Activated CD8-positive, alpha-beta memory T cell treated with anti-CD3 and anti-CD28 coated beads, Interleukin-2, amount 50 U/mL, for 4 hours (primary cell): ENCODE data around the gene IL22RA2.

Experiments
- DNase-seq: peaks from one replicate; pipeline ENCODE4 v3.0.0-alpha.2; 2020

Gene IL22RA2

DNA sequence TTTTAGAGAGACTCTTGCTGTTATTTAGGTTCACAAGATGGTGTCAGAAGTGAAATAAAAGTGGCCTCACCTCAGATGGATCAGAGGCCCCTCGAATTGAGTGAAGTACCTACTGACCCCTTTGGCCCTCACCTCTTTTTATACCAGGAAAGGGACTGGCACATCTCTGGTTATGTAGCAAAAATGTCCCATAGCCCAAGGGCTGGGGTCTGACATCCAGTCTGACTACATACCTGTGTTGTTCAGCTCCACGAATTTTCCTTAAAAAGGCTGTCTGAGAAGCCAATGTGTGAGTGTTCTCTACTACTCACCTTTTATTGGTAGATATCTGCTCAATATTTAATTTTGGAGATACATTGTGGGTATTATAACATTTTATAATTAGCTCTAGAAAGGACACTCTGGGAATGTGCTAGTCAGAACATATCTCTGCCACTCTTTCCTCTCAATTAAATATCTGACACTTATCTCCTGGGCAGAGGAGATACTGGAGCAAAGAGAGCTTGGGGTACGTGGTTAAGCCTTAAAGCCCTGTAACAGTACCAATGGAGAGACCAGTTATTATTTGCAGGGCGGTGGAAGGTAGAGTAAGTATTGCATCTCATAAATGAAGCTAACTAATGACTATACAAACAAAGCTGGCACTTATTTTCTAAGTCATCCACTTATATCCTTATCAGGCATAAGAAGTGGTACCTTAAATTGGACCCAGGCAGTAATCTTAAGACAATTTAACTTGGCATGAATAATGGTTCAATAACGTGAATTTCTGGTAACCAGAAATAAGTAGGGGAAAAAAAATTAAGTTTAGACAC, 20.0 kb upstream of the IL22RA2 start:
- no peak for DNase-seq

DNA sequence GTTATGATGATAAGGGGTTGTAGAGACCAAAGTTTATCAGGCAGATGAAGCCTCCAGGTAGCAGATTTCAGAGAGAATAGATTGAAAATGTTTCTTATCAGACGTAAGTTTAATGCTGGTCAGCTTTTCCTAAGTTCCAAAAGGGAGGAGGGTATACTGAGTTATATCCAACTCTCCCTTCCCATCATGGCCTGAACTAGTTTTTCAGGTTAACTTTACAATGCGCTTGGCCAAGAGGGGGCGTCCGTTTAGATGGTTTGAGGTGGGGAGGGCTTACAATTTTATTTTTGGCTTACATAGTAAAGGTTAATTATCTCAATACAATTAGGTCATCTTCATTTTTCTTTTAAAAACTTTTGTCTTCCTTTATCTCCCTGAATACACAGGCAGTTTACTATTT, 19.4 kb upstream of the IL22RA2 start:
- no peak for DNase-seq

DNA sequence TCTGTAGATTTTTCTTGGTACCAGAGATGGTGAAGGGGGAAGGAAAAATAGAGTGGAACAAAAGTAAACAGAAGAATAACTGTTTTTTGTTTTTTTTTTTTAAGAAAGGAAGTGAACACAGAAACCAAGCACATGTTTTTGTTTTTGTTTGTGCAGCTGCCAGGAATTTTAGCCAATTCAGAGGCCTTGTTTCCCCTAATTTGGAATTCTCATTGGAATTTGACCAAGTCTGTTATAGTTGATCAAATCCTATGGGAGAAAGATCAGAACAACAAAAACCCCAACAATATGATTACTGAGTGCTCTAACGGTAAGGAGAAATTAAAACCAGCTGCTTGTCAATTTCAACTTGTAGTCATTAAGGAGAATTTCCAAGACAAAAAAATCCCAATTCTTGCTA, 18.2 kb upstream of the IL22RA2 start:
- no peak for DNase-seq

DNA sequence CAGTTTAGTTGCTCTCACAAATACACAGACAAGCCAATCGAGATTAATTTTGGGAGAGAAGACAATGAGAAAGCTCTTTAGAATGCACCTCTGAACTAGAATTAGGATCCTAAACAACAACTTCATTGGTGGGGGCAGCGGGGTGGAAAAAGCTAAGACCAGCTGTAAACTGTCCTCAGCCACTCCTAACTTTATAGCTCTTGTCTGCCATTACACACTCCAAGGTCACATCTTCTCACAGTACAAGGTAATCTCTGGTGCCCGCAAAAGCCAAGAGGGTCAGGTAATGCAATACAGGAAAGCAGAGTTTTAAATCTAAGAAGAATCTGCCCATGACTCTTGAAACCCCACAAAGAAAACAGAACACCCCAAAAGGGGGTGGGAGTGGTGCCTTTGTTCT, 17.8 kb upstream of the IL22RA2 start:
- no peak for DNase-seq

DNA sequence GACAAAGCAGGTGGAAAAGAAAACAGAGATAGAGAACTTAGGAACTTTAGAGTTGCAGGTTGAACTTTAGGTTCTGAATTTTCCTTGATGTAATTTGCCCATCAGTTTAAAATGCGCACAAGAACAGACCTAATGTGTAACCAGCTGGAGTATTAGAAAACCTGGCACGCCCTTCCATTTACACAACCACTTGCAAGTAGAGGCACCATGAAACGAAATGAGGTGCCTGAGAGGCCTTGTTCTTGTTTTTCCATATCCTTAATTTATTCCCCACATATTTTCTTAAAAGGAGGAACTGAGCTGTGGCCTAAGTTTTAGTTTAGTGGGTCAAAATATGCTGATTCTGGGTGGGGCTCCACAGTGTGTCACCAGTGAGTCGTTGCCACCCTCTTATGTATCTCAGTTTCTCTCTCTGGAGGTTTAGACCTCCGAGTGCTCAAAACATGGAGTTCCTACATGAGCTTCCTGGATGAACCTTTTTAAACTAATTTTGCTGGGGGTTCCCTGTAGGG, 17.2 kb upstream of the IL22RA2 start:
- no peak for DNase-seq

DNA sequence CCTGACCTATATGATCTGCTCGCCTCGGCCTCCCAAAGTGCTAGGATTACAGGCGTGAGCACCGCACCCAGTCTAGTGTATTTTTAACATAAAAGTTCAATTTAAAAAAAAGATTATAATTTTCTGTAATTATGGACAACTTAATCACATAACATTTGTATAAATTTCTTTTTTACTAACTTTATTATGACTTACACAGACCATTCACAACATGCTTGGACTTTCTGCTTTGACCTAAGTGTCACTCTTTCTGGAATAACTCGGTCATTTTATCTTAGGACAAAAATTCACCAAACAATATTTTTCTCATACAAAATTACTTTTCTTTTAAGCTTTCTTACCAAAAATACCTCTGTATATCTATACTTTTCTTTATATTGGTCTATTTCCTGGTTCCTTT, 15.4 kb upstream of the IL22RA2 start:
- DNase-seq, result no peak

DNA sequence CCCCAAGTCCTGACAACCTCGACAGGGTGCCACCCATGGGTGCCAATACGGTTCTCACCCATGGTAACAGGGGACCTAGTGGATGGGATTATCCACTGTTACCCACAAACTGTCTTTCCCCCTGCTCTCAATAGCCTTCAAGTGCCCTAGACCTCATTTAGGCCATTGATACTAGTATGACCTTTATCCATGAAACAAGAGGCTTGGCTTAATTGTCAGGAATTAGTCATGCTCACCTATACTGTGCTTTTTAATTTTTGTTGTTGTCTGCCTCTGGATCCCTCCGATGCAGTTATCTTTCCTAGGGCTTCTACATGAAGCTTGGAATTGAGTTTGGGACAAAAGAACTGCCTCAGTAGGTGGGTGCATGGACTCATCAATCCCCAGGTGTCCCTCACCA, 11.8 kb upstream of the IL22RA2 start:
- DNase-seq, result no peak

DNA sequence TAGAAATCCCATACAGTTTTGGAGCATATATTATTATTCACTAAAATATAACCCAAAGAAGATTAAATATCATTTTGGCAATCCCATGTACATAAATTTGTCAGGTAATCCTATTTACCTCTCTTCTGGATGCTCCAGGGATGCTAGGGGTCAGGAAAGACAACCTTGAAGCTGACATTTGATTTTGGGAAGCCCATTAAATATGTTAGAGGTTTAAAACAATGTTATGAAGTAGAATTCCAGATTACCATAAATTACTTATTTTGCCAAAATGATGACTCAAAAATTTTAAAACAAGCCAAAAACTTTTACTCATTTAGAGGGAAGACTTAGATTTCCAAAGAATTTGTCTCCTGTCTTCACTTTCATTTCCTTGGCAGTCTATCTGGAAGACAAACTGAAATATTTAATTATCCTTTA, 9.2 kb upstream of the IL22RA2 start:
- no peak for DNase-seq

DNA sequence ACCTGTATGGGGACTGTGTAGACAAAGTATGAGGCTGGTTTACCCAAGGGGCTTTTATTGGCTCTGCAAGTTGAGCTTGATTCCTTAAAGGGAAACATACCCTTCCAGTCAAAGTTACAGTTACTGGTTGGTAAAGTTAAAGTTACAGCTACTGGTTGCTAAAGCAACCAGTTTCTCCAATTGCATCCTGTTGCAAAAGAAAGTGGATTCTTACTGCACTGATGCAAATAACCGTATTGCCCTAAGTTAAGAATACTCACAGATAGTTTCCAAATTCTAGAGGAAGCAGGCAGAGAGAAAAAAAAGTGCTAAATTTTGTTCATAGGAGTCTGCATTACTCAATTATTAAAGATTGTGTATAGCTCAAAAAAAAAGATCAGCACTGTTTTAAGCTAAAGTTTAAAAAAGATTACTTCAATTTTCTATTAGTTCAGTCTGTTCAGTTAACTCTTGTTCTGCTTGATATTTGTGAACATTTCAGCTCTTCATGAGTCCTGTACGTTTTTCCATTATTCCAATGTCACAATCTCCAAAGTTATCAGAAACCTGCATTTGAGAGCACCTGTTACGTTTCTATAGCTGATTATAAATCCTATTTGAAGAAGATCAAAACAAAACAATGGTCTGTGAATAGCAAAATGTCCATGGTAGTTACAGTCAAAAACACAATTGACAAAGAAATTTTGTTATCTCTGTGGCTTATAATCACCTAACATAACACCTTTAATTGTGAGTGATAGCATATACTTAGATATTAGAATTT, 8.6 kb upstream of the IL22RA2 start:
- DNase-seq, result no peak

DNA sequence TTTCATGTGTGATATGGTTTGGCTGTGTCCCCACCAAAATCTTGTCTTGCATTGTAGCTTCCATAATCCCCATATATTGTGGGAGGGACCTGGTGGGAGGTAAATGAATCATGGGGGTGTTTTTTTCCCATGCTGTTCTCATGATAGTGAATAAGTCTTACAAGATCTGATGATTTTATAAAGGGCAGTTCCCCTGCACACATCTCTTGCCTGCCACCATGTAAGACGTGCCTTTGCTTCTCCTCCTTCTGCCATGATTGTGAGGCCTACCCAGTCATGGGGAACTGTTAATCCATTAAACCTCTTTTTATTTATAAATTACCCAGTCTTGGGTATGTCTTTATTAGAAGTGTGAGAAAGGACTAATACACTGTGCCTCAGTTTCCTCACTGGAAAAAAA, 4.2 kb upstream of the IL22RA2 start:
- DNase-seq, result no peak

DNA sequence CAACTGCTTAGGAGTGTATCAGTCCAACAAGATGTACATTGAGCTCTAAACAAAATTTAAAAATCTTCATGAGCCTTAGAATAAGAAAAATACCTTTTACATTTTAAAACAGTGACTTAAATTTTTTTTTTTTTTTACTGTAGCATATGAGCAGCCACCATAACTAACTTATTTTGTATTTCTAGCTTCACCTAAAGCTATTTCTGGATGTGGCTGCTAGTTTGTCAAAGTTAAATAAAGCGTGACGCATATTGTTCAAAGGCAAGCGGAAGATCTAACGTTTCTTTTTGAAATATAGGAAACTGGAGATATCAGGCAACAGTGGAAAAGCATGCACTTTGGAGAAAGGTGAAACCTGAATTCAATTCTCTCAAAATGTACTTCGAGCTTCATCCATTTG, 3.3 kb upstream of the IL22RA2 start:
- no peak for DNase-seq

DNA sequence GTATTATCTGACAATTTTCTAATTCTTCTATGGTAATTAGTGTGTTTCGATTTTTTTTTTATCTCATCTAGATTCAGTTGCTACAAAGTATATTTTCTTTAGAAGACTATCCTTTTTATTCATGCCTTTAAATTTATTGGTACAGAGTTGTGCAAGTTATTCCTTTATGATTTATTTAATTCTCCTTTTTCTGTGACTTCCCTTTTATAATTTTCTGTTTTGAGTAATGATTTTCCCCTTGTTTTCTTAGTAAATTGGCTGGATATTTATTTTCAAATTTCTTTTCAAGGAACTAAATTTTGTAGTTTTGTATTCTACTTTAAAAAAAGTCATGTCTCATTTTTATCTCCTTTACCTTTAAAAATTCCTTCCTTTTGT, 2.4 kb upstream of the IL22RA2 start:
- DNase-seq, result no peak

DNA sequence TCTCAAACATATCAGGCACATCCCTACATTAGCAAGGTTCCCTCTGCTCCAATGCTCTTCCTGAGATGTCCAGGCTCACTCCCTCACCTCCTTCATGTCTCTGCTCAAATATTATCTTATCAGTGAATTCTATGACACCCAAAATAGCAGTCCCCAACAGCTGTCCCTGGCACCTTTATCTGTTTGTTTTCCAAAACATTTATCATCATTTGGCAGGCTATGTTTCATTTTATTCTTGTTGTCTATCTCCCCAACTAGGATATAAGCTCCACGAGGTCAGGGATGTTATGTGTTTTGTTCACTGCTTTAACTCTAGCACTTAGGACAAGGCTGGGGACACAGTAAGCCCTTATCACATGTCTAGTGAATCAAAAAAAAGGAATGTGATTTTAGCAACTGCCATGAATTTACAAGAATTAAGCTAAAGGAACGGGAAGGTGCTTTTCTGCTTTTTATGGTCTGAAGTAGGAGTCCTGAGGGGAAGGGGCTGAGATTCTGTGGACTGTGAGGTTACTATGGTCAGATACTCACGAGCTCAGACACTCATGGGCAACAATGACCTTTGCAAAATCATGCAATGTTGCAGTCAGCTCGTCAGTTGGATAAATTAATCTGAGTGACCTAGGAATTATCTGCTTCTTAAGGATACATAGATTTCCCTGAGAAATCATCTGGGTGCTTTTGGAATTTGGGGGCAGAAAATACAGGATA, 1.9 kb upstream of the IL22RA2 start:
- no peak for DNase-seq

DNA sequence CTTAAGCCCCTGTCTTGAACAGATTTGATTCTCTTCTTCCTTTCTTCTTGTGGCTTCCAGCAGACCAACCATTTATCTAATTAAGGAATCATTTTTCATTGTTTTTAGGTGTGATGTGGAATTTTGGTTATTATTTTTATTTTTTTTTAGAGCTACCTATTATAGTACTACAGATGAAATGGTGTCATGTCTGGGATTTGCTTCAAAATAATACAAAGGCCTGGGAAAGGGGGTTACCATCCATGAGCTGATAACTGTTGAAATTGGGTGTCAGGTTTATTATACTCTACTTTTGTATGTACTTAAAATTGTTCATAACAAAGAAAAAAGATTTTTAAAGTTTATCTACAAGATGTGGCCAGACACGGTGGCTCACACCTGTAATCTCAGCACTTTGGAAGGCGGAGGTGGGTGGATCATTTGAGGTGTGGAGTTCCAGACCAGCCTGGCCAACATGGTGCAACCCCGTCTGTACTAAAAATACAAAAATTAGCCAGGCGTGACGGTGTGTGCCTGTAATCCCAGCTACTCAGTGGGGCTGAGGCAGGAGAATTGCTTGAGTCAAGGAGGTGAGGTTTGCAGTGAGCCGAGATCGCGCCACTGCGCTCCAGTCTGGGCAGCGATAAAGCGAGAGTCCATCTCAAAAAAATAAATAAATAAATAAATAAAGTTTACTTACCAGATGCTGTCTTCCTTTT, 561 bp downstream of the IL22RA2 start:
- no peak for DNase-seq

DNA sequence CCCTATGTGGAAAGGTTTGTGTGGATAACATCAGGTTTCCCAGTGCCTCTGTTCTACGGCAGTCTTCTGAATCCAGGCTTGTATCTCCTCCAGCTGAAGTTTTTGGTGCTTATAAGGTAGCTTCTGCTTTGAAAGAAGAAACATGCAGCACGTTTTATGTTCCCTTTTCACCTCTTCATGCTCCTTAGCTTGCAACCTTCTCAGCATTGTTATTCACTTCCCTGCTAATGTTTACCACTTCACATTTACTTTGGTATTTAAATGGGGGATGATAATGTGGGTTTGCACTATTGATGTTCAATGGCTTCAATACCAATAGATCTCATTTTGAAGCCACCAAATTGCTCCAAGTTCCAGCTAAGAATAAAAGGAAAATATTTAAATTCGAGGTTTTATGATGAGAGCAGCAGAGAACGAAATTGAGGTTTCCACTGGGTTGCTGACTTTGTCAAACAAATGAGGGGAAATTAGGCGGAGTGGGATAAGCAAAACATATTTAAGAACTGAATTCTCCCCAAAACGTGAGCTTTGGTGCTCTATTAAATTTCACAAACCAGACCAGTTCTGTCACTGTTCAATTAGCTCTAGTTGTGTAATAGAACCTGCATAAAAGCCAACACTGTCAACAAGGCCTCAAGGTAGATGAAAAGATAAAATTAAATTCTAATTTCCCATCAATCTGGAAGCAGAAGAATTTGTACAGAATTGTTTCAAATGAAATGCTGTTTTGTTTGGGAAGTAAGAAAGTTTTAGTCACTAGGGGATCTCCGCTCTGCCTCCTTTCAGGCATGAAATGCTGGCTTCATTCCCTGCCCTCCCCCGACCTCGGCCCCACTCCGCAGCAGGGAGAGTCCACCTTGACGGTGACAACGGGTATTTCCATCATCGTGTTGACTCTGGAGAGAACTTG, 1.4 kb downstream of the IL22RA2 start:
- DNase-seq, result no peak

DNA sequence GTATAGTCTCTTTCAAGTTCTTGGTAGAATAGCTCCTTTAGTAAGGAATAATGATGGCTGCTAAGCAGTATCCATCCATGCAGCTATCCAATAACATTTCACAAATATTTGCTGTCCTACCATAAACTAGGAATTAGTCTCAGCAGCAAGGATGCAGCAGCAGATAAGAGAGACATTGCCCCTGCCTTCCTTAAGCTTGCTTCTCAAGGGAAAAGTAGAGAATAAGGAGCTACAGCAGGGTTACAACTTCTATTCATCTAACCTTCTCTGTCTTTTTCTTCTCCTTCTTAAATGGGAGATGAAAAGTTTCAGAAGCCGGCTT, 2.4 kb downstream of the IL22RA2 start:
- DNase-seq, result no peak

DNA sequence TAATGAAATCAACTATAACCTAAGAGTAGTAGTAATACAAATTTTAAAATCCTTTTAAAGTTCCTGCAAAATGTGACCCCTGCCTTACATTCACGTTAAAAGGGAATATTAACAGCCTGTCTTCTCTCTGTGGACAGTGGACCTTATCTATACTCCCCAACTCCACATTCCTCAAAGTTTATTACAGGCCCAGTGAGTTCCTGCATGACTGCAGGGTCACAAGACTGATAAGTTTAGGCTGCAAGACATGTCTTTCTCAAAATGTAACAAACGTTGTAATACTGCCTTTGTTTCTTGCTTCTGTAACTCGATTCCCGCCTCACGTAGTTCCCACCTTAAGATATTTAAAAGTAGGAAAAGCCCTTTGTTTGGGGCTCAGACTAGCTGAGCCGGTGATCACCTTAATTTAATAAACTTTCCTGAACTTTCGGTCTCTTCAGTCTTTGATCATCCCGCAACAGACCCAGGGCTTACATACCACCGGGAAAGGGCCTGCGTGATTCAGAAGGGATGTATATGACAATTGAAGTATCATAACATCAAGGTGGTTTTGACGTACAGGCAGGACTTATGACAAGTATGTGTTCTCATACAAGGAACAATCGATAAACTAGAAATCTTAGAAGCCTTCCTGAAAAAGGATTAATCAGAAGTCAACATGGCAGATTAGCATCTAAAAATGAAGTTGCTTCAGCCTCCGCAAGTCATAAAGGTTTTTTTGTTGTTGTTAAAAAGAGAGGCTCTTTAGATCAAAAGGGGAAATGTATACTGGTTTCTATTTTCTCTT, 3.0 kb downstream of the IL22RA2 start:
- no peak for DNase-seq

DNA sequence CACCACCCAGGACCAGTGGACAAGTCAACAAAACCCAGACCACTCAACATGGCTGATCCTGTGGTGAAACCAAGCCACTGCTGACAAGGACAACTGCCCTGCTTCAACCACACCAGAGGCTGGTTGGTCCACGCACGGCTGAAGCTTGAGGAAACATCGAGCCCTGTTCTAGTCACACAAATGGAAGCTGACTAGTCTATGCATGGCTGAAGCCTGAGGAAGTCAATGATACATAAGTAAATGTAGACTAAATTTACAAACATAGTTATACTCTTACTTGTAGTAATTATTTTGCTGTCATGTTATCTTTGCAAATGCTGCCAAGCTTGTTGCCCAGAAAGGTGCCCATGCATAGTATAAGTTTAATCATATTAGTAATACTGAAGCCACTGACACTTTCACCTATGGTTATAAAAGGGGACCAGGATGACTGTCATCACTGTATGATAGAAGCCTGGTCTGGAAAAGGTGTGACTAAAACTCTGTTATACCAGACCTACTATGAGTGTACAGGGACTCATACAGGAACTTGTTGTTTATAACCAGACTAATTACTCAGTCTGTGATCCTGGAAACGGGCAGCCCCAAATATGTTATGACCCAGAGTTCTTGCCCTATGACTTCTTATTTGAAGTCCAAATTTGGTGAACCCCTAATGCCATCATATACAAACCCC, 5.6 kb downstream of the IL22RA2 start:
- DNase-seq, result no peak

DNA sequence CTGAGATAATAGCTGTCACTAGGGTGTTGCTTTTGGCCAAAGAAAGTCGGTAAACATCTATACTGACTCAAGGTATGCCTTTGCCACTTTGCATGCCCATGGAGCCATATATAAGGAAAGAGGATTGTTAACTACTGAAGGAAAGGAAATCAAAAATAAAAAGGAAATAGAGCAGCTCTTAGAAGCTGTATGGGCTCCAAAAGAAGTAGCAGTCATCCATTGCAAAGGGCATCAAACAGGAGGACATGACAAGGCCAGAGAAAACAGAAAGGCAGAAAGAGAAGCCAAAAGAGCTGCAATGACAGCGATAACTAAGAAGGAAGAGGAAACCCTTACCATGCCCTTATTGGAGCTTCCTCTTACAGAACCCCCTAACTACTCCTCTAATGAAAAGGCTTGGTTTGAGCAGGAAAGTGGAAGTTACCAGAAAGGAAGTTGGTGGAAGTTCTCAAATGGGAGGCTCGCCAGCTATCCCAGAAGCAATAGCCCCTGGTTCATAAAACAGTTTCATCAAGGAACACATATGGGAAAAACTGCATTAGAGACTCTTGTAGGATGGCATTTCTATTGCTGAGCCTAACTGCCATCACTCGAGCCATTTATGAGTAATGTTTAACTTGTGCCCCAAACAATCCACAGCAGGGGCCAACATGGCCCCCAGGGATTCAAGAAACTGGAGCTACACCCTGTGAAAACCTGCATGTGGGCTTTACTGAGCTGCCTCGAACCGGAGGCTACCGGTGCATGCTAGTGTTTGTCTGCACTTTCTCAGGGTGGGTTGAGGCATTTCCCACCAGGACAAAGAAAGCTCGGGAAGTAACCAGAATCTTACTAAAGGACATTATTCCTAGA, 7.0 kb downstream of the IL22RA2 start:
- no peak for DNase-seq
